HepG2 (cell line): ENCODE measurements around the gene SYT1.

Source experiments
- ARNT ChIP-seq: fragments of 450-650 bp; IDR thresholded peaks from 2 replicates; pipeline ENCODE4 v1.6.1; 2017
- ATF7-NPFF ChIP-seq: sonication (generic); formaldehyde crosslinking; IDR thresholded peaks from 2 replicates; pipeline ENCODE4 v1.8.1; 2023; ENCODE audit warnings: mild to moderate bottlenecking, low read depth, missing genetic modification reagents, moderate library complexity
- HNRNPL ChIP-seq: fragments of 200-400 bp; formaldehyde crosslinking; IDR thresholded peaks from 2 replicates; pipeline ENCODE4 v1.6.1; 2017; ENCODE audit warnings: mild to moderate bottlenecking, low read depth, low read length
- MIER2 ChIP-seq: IDR thresholded peaks from 2 replicates; pipeline ENCODE4 v1.6.1; 2016; ENCODE audit warnings: missing biosample characterization, missing genetic modification reagents
- PHB2 ChIP-seq: fragments of 450-650 bp; IDR thresholded peaks from 2 replicates; pipeline ENCODE4 v1.6.1; 2018; ENCODE audit not compliant: partially characterized antibody
- RAD21 ChIP-seq: fragments of 450-650 bp; formaldehyde crosslinking; IDR thresholded peaks from 2 replicates; pipeline ENCODE4 v1.5.0; 2020; ENCODE audit warnings: mild to moderate bottlenecking
- TSC22D2 ChIP-seq: sonication (generic); formaldehyde crosslinking; IDR thresholded peaks from 2 replicates; pipeline ENCODE4 v1.5.1; 2020; ENCODE audit warnings: missing genetic modification reagents, mild to moderate bottlenecking, borderline replicate concordance
- ZBTB7A ChIP-seq: sonication (generic); formaldehyde crosslinking; IDR thresholded peaks from 2 replicates; pipeline ENCODE4 v1.8.0; 2022; ENCODE audit warnings: mild to moderate bottlenecking, missing genetic modification reagents
- ZMYM4 ChIP-seq: sonication (generic); formaldehyde crosslinking; IDR thresholded peaks from 2 replicates; pipeline ENCODE4 v1.8.1; 2023; ENCODE audit warnings: mild to moderate bottlenecking, missing genetic modification reagents
- ZNF282 ChIP-seq: fragments of 450-650 bp; IDR thresholded peaks from 2 replicates; pipeline ENCODE4 v1.6.1; 2018; ENCODE audit not compliant: partially characterized antibody
- ZNF569 ChIP-seq: sonication (generic); formaldehyde crosslinking; IDR thresholded peaks from 2 replicates; pipeline ENCODE4 v1.5.0; 2020; ENCODE audit warnings: mild to moderate bottlenecking, missing genetic modification reagents, moderate library complexity, borderline replicate concordance
- ZNF619 ChIP-seq: sonication (generic); formaldehyde crosslinking; IDR thresholded peaks from 2 replicates; pipeline ENCODE4 v1.4.0; 2020; ENCODE audit warnings: mild to moderate bottlenecking, missing genetic modification reagents
- ZNF776 ChIP-seq: sonication (generic); formaldehyde crosslinking; IDR thresholded peaks from 2 replicates; pipeline ENCODE4 v1.4.0; 2020; ENCODE audit warnings: mild to moderate bottlenecking, missing genetic modification reagents
- TF ChIP-seq, protein P1 (sequence below): sonication (generic); formaldehyde crosslinking; IDR thresholded peaks from 2 replicates; pipeline ENCODE4 v1.5.0; 2020; ENCODE audit warnings: mild to moderate bottlenecking, missing genetic modification reagents, moderate library complexity

DNA sequence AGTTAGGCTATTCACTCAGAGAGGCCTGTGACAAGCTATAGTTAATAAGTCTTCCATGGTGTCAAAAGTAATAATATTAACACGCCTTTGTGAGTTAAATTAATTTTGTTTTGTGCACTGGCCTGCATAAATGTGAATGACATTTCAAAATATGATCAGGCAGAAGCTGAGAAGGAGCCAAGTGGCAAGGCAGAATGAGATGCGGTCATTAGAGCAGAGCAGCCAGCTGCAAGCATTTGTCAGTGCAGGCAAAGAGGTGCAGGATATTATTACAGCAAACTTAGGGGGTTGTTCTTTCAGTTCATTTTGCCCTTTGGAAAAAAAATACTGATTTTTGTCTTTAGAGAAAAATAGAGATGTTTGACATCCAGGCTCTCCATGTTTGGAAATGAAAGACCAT, 461.6 kb downstream of the SYT1 start:
- TF ChIP-seq ZNF569 (CRISPR knock-in tag) (no peak), HNRNPL (no peak), ZNF776 (CRISPR knock-in tag) (no peak), ZNF282 (no peak), RAD21 (CRISPR knock-in tag) (no peak), ZNF619 (CRISPR knock-in tag) (no peak), MIER2 (CRISPR knock-in tag) (no peak), ARNT (no peak), ATF7-NPFF (CRISPR knock-in tag) (no peak), ZBTB7A (no peak), TSC22D2 (CRISPR knock-in tag) (no peak), PHB2 (no peak), ZMYM4 (CRISPR knock-in tag) (no peak)
- TF ChIP-seq, protein P1, sequence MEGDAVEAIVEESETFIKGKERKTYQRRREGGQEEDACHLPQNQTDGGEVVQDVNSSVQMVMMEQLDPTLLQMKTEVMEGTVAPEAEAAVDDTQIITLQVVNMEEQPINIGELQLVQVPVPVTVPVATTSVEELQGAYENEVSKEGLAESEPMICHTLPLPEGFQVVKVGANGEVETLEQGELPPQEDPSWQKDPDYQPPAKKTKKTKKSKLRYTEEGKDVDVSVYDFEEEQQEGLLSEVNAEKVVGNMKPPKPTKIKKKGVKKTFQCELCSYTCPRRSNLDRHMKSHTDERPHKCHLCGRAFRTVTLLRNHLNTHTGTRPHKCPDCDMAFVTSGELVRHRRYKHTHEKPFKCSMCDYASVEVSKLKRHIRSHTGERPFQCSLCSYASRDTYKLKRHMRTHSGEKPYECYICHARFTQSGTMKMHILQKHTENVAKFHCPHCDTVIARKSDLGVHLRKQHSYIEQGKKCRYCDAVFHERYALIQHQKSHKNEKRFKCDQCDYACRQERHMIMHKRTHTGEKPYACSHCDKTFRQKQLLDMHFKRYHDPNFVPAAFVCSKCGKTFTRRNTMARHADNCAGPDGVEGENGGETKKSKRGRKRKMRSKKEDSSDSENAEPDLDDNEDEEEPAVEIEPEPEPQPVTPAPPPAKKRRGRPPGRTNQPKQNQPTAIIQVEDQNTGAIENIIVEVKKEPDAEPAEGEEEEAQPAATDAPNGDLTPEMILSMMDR (CRISPR knock-in tag), result no peak
